Sigmoid colon (tissue), 7 donors: Measurements from ENCODE around the gene MAGOH. TPM values are rescaled to one million over a fixed set of nuclear protein-coding genes. Genes with fewer than 3 reads are reported as not detected.

Experiments used
- DNase-seq: peaks from one replicate; pipeline ENCODE4 v3.0.0-alpha.2; 2019
- H3K27ac ChIP-seq, 4 donors: fragments of 200-600 bp; sonication (generic); one replicate each; pipeline ENCODE4 v1.5.1; 2016 to 2019; ENCODE audit warnings: mild to moderate bottlenecking in 1 of 4
- H3K27me3 ChIP-seq, 3 donors: fragments of 200-600 bp; sonication (generic); one replicate each; pipeline ENCODE4 v1.5.1; 2019; ENCODE audit warnings: mild to moderate bottlenecking in 1 of 3
- H3K36me3 ChIP-seq, 4 donors: fragments of 200-600 bp; sonication (generic); one replicate each; pipeline ENCODE4 v1.5.1; 2016 to 2019
- H3K4me1 ChIP-seq, 4 donors: fragments of 200-600 bp; sonication (generic); one replicate each; pipeline ENCODE4 v1.5.1; 2017 to 2019
- H3K4me3 ChIP-seq, 4 donors: fragments of 200-600 bp; sonication (generic); one replicate each; pipeline ENCODE4 v1.5.1; 2017 to 2019; ENCODE audit warnings: mild to moderate bottlenecking in 2 of 4, moderate library complexity in 1 of 4
- H3K9me3 ChIP-seq, 4 donors: fragments of 200-600 bp in 3 of 4; sonication (generic) in 3 of 4; one replicate each; pipeline versions ENCODE4 v1.5.1 to v1.6.1; 2013 to 2019
- EP300 ChIP-seq, 4 donors: sonication (generic); formaldehyde crosslinking; IDR thresholded peaks; one replicate each; pipeline ENCODE4 v1.6.1; 2017; ENCODE audit warnings: antibody characterized with exemption in 4 of 4
- POLR2A ChIP-seq, 2 donors: fragments of 450-650 bp; IDR thresholded peaks; one replicate each; pipeline ENCODE4 v1.6.1; 2016; ENCODE audit warnings: antibody characterized with exemption in 2 of 2, mild to moderate bottlenecking in 2 of 2, moderate library complexity in 2 of 2
- POLR2AphosphoS5 ChIP-seq, 4 donors: sonication (generic); formaldehyde crosslinking; IDR thresholded peaks; one replicate each; pipeline ENCODE4 v1.6.1; 2017; ENCODE audit warnings: antibody characterized with exemption in 4 of 4
- whole genome bisulfite sequencing, 2 donors: extraction: QIAGEN DNeasy Blood & Tissue Kit; methylation state at CpG; one replicate each; pipeline ENCODE4 v1.1.7; 2013; 5-methylcytosine and 5-hydroxymethylcytosine counted together
- intact Hi-C: fragments of 100-400 bp; cut with DNase I; formaldehyde crosslinking; loops from one replicate; pipeline ENCODE4 v1.15.1; 2023
- polyA plus RNA-seq, 3 donors: library from polyadenylated mRNA; stranded (reverse); fragments of 200-250 nt; gene quantifications; one replicate each; pipeline ENCODE4 v1.2.3, GENCODE V29; 2013
- total RNA-seq, 4 donors: library from RNA; depleted of rRNA; stranded (reverse); fragments of >200 nt; gene quantifications; one replicate each; pipeline ENCODE4 v1.1.0, GENCODE V29; 2016
- TF ChIP-seq, protein P1 (sequence below), 4 experiments: fragments of 450-650 bp in 3 of 4; fragments of 200-600 bp in 1 of 4; IDR thresholded peaks; one replicate each; pipeline ENCODE4 v1.5.1; 2016 to 2019; ENCODE audit warnings: antibody characterized with exemption in 4 of 4, mild to moderate bottlenecking in 3 of 4, moderate library complexity in 2 of 4
- donor health status: healthy with polysubstance abuse.
- donor health status: Bipolar disorder and iron deficiency.
- donor health status: healthy.

MAGOH gene
- total and polyA plus RNA-seq, 7 donors = 12.2 to 98.4 (median 46.4) TPM

DNA sequence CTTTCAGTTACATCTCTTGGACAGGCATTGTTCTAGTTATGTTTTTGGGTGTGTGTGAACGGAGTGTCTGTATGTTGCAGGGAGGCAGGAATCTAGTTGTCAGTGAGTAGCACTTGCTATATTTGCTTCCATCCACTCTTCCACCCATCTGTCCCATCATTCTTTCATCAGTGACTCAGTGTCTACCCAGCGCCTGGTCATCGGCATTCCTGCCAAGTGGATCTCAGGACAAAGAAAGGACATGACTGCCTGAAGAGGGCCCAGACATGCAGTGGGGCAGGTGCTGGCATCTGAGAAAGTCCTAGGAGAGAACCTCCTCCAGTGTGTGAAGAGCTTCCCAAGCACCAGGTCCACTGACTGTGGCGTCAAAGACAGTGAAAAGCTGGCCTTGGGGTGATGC is 27.3 kb upstream of the MAGOH start:
- 95 to 98% methylated on average over 4 of the region's 4 CpGs for WGBS, 2 donors
- DNase-seq = no peak
- Histone ChIP-seq H3K27ac (no peak overlapping the region), H3K4me1 (no peaks in the 10 kb centered on the region), H3K27me3 (no peaks in the 10 kb centered on the region), H3K4me3 (no peak overlapping the region), H3K9me3 (no peaks in the 10 kb centered on the region), H3K36me3 (no peaks in the 10 kb centered on the region)
- TF ChIP-seq, protein P1, sequence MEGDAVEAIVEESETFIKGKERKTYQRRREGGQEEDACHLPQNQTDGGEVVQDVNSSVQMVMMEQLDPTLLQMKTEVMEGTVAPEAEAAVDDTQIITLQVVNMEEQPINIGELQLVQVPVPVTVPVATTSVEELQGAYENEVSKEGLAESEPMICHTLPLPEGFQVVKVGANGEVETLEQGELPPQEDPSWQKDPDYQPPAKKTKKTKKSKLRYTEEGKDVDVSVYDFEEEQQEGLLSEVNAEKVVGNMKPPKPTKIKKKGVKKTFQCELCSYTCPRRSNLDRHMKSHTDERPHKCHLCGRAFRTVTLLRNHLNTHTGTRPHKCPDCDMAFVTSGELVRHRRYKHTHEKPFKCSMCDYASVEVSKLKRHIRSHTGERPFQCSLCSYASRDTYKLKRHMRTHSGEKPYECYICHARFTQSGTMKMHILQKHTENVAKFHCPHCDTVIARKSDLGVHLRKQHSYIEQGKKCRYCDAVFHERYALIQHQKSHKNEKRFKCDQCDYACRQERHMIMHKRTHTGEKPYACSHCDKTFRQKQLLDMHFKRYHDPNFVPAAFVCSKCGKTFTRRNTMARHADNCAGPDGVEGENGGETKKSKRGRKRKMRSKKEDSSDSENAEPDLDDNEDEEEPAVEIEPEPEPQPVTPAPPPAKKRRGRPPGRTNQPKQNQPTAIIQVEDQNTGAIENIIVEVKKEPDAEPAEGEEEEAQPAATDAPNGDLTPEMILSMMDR (IDR thresholded peaks at IDR 0.05) = no peak
- TF ChIP-seq EP300 (IDR thresholded peaks at IDR 0.05) = no peak
- no peak for TF ChIP-seq POLR2AphosphoS5 (IDR thresholded peaks at IDR 0.05)
- no peak for TF ChIP-seq POLR2A (IDR thresholded peaks at IDR 0.05)
- intact Hi-C loops = no loop called here

DNA sequence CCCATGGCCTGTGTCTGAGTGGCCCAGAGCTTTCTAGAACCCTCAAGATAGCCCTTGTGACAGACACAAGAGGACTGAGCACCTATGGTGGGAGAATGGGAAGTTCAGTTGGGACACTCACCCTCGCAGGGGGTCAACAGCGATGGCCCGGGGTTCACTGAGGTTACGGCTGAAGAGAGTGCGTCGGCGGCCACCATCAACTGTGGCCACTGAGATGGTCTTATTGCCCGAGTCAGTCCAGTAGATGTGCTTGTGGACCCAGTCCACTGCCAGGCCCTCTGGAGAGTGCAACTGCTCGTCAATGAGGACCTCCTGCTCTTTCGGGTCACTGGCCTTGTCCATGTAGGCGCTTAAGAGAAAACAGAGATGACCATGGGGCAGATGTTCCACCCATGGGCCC is 25.7 kb upstream of the MAGOH start:
- 96 to 97% methylated on average over 11 of the region's 11 CpGs for WGBS, 2 donors
- no peak for DNase-seq
- TF ChIP-seq POLR2AphosphoS5 (IDR thresholded peaks at IDR 0.05) = no peak
- TF ChIP-seq EP300 (IDR thresholded peaks at IDR 0.05) = no peak
- TF ChIP-seq POLR2A (IDR thresholded peaks at IDR 0.05) = no peak
- TF ChIP-seq, protein P1 (IDR thresholded peaks at IDR 0.05) = no peak

DNA sequence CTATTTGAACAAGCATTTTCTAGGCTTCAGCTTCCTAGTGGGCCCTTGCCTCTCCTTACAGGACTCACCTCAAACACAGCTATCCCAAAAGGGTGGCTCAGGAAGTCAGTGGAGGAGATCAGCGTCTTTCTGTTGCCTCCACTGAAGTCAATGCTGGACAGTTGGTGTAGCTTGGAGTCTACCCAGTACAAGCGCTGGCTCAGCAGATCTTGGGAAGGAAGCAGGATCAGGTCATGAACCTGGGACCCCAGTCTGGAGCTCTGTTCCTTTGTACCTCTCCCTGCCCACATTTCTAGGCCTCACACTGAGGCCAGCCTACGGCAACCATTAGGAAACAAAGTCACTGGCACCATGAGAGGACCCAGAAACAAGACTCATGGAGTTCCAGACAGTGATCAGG is 23.7 kb upstream of the MAGOH start:
- Histone ChIP-seq H3K27ac (no peak overlapping the region), H3K27me3 (no peaks in the 10 kb centered on the region), H3K36me3 (no peaks in the 10 kb centered on the region), H3K4me3 (no peak overlapping the region), H3K9me3 (no peaks in the 10 kb centered on the region), H3K4me1 (no peaks in the 10 kb centered on the region)
- WGBS, 2 donors = 96 to 97% methylated on average over 3 of the region's 3 CpGs
- no peak for DNase-seq
- intact Hi-C loops = no loop called here
- no peak for TF ChIP-seq EP300 (IDR thresholded peaks at IDR 0.05)
- TF ChIP-seq, protein P1 (IDR thresholded peaks at IDR 0.05) = no peak
- no peak for TF ChIP-seq POLR2A (IDR thresholded peaks at IDR 0.05)
- no peak for TF ChIP-seq POLR2AphosphoS5 (IDR thresholded peaks at IDR 0.05)

More for the DNA sequence above, 25.7 kb upstream of the MAGOH start:
- no peaks in the 10 kb centered on the region for H3K9me3 ChIP-seq
- H3K4me3 ChIP-seq = no peak overlapping the region
- H3K4me1 ChIP-seq = no peaks in the 10 kb centered on the region
- intact Hi-C loops = no loop called here
- H3K27ac ChIP-seq = no peak overlapping the region
- no peaks in the 10 kb centered on the region for H3K36me3 ChIP-seq
- no peaks in the 10 kb centered on the region for H3K27me3 ChIP-seq

DNA sequence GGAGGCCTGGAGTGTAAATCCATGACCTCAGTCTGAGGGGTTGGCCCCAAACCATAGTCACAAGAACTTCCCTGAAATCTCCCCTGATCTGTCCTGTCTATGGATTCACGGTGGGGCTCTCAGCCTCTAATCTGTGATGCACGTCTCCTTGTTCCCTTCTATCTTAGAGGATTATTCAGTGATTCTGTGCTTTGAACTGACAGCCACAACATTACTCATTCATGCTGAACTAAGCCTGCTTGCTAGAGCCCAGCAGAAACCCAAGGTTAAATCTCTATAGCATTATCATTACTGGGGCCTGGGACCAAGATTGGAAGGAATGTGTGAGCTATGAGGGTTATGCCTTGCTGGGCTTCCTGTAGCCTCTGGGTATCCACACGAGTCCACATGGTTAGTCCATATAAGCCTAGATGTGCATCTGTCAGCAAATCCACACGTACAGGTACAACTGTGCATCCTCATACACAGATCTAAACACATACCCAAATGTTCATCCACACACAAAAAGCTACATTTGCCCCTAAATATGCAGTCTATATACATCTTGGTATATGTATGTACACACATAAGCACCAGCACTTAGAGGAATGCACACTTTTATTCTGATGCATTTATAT is 22.4 kb upstream of the MAGOH start:
- TF ChIP-seq, protein P1 (IDR thresholded peaks at IDR 0.05) = no peak
- no peak for TF ChIP-seq POLR2A (IDR thresholded peaks at IDR 0.05)
- no peak for TF ChIP-seq POLR2AphosphoS5 (IDR thresholded peaks at IDR 0.05)
- intact Hi-C loops = no loop called here
- 87 to 91% methylated on average over 4 of the region's 4 CpGs for WGBS, 2 donors

DNA sequence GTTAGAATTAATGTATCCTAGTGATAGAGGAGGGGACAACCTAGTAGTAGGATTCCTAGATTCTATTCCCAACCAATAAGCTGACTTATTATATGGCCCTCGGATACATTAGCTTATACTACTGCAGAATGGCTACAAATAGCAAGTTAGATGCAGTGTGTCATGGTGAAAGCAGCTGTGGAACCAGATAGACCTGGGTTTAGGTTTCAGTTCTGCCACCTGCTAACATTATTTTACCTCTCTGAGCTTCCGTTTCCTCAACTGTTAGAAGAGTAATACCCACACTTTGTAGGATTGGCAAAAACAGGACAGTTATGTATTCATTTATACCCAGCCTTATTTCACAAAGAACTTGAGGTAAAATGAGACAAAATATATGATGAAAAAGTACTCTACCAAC is 21.6 kb upstream of the MAGOH start:
- Histone ChIP-seq H3K9me3 (no peaks in the 10 kb centered on the region), H3K4me3 (no peak overlapping the region), H3K27me3 (no peaks in the 10 kb centered on the region), H3K4me1 (no peaks in the 10 kb centered on the region), H3K27ac (no peak overlapping the region), H3K36me3 (no peaks in the 10 kb centered on the region)
- DNase-seq = no peak
- intact Hi-C loops = no loop called here
- 92 to 93% methylated on average over 2 of the region's 2 CpGs for WGBS, 2 donors
- TF ChIP-seq EP300 (IDR thresholded peaks at IDR 0.05) (no peak), POLR2A (IDR thresholded peaks at IDR 0.05) (no peak)

More for the DNA sequence above, 22.4 kb upstream of the MAGOH start:
- H3K27me3 ChIP-seq = no peaks in the 10 kb centered on the region
- no peak overlapping the region for H3K4me3 ChIP-seq
- no peaks in the 10 kb centered on the region for H3K36me3 ChIP-seq
- no peak for DNase-seq
- H3K27ac ChIP-seq = no peak overlapping the region
- no peaks in the 10 kb centered on the region for H3K4me1 ChIP-seq
- no peaks in the 10 kb centered on the region for H3K9me3 ChIP-seq
